GM18511 (cell line): ENCODE results near the gene ADGRA1.

Experiments used
- ATAC-seq: cut with Tn5 transposase; IDR thresholded peaks from one replicate; pipeline ENCODE4 v1.9.1; 2021; ENCODE audit warnings: mild to moderate bottlenecking, moderate library complexity; ENCODE audit not compliant: unreplicated experiment

ADGRA1 gene

DNA sequence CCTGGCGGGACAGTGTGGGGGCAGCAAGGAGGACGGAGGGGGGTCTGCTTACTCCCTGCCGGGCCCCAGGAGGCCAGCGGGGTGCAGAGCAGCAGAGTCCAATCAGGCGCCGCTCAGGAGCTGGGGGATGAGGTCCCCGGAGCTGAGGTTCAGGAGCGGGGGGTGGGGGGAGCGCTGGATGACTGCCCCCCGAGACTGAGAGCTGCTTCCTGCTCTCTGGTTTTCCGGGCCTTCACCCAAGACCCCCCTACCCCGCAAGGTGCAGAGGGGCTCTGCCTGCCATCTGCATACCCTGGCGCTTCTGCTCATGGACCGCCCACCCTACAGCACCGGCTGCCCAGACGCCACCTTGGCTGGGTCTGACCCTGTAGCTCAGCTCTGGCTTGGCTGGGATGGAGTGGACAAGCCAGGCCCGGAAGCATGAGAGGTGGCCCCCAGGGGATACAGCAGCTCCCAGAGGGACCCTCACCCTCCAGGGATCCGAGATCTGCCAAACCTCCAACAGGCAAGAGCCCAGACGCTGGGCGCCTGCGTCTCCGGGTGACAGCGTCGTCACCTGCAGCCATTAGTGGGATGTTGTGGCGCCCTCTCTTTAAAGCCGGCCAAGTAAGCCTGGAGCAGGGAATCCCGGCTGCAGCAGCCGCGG lies 73.2 kb downstream of the ADGRA1 start:
- no peak for ATAC-seq

DNA sequence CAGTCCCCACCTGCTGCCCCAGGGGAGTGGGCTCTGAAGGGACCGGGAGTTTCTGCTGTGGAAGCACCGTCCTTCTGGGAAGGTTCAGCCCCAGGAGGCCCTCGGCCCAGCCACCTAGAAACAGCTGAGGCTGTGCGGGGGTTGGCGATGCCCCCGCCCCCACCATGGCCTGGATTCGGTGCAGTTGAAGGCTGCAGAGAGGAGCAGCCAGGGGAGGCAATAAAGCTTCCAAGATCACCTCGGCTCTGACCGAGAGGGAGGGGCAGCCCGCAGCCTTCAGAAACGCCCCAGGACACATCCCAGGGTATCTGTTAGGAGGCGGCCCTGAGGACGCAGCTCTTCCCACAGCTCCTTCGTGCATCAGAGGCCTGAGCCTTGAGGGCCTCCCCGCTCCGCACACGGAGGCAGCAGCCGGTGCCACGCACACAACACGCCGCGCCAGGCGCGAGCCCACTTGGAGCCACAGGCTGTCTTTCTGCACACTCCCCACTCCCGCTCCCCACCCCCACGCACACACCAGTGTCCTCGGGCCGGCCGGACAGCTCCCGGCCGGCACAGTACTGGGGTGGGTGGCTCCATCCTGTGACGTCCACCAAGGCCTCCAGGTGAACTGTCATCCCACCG lies 73.9 kb downstream of the ADGRA1 start:
- ATAC-seq = no peak

DNA sequence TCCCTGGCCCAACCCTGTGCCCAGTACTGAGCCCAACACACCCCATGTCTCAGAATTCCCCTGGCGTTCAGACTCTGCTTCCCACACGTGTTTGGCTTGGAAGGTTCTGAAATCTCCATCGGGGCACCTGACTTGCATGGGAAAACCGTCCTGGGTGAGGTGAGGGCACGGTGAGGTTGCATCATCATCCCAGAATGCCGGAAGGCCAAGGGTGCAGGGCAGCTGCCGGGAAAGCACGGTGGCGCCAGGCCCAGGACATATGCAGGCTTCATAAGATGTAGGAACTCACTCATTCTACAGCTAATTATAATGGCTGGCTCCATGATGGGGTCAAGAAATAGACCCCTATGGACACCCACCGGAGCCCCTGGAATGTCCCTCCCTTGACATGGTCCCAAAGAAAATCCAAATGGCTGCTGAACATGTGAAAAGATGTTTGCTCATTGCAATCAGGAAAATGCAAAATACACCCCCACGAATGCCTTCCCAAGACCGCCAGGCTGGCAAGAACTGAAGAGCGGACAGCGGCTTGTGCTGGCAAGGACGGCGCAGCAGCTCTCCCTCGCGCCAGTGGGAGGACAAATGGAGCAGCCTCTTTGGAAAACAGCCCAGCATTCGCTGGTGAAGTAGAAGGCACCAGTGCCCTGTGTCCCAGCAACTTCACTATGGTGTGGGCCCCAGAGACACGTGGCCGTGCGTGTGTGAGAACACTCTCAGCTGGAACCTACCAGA lies 74.6 kb downstream of the ADGRA1 start:
- no peak for ATAC-seq

DNA sequence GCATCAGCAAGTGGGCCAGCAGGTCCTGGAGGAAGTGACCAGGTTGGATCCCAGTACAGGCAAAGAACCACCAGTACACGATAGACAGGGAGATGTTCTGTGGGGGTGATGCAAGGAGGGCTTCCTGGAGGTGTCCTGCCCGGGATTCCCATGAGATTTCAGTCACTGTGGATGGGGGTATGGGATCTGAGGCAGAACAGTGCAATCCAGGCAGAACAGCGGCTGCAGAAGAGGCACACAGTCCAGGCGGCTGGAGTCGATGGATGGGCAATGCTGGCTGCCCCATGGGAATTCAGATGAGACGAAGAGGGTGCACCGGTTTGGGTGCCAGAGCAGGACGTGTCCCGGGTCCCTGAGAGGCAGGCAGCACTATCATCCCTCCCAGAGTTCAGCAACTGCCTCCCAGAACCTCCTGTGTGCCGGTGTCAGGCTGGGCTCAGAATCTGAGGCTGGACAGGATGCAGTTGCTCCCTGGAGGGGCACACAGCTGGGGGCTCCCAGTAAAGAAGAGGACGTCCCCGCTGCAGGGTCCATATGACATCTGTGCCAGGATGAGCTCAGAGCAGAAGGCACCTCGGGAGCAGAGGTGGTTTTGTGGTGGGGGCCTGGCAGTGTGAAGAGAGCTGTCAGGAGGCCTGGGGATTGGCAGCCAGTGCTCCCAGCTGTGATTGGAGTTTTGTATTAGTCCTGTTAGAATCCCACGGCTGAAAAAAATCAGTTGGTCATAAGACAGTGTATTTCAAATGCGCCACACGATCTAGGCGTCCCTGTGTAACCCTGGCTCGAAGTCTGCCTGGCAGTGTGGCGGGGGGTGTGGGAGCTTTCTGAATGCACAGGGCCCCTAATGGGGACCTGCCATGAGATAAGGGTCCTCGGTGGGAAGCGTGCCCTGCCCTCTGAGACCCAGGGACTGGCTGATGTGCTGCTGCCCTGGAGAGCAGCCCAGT lies 75.5 kb downstream of the ADGRA1 start:
- ATAC-seq = no peak

DNA sequence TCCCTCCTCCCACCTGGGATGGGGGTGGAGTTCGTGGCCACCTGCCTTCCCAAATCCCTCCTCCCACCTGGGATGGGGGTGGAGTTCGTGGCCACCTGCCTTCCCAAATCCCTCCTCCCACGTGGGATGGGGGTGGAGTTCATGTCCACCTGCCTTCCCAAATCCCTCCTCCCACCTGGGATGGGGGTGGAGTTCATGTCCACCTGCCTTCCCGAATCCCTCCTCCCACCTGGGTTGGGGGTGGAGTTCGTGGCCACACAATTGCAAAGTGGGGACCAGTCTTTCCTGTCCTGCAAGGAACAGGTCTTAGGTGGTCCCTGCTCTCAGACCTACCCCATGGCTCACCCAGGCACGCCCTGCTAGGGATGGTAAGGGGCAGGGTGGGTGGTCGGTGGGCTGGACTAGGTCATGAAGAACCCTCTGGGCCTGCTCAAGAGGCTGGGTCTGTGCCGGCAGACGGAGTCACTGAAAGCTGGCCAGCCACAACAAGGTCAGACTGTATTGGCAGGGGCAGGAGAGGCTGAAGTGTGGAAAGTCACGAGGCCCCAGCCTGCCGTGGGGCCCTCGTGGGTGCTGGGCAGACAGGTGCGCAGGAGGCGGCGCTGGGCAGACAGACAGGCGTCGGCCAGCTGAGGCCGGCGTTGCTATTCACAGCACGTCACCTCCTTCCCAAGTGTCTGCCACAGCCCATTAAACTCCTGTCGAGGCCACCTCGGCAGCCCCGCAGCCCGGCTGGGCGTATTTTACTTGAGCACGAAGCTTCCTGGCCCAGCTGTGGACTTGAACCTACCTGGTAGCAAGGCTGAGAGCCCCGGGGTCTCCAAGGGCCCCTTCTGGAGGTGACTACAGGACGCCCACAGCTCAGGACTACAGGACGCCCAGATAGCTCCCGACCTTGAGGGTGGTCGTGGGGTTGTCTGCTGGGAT lies 76.4 kb downstream of the ADGRA1 start:
- ATAC-seq = no peak

DNA sequence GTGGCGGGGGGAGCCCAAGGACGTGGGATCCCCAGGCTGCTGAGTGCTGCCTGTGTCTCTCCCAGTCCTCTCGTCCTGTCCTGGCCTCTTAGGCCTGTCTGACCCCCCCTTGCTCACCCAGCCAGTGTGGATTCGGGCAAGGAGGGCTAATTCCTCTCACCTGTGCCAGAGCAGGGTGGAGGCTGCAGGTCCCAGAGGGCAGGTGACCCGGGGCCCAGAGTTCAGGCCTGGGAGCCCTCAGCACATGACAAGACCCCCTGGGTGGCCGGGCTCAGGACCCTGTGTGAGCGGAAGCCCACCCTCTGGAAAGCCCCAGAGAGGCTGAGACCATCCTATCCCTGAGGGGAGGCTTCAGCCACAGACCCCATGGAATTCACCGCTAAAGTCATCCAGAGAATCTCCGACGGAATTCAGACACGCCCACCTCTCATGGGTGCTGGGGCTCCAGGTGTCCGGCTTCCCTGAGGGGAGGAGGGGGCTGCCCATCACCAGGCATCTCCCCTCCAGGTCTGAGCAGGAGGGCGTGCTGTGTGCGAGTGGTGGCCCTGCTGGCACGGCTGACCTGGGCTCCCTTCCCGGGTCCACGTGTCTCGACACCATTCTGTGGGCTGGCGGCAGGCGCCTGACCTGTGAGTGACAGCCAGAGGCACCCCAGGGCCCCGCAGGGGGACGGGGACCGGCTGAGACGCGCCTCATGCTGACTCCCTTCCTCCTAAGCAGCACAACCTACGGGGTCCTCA lies 77.3 kb downstream of the ADGRA1 start:
- ATAC-seq = no peak

DNA sequence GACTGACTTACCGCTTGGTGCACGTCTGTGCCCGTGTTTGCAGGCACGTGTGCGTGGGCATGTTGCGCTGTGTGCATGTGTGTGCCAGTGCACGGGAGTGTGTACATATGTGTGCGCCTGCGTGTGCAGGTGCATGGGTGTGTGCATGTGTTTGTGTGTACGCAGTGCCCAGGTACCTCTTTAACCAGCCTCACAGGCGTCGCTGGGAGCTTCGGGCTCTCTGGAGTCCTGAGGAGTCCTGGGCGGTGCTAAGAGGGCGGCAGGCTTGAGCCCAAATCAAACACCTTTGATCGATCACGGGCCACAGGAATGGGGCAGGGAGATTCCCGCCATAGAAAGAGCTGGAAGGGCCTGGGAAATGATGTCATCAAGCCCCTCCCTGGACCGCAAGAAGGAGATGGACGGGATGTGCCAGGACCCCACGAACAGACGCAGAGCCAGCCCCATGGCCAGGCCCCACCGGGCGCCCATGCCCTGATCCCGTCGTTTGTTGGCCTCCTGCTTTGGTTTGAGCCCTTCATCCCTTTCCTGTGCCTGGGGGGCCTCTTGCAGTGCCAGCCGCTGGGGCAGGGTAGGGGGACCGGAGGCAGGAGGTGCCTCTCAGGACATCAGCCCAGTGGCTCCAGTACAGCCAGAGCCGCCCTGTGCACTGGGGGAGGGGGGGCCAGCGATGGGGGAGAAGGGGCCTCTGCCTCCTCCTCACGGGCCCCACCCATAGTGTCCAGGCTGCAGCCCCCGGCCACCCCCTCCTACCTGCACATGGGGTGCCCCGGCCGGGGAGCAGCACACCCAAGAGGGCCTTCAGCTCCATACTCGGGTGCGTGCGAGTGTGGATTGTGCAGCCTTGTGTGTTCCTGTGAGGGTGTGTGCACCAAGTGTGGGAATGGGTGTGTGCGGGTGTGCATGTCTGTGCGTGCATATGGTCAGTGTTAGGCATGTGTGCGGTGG lies 78.1 kb downstream of the ADGRA1 start:
- no peak for ATAC-seq

DNA sequence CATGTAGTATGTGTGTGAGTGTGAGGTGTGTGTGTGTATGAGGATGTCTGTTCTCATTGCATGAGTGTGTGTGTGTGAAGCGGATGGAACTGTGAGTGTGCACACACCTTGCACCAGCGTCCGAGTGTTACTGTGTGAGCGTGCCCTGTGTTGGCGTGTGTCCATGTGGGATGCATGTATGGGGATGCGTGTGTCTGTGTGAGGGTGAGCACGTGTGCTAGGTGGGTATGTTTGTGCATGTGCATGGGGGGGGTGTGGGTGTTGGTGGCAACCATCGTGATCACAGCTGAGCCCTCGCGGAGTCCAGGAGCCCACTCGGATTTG lies 78.7 kb downstream of the ADGRA1 start:
- no peak for ATAC-seq

DNA sequence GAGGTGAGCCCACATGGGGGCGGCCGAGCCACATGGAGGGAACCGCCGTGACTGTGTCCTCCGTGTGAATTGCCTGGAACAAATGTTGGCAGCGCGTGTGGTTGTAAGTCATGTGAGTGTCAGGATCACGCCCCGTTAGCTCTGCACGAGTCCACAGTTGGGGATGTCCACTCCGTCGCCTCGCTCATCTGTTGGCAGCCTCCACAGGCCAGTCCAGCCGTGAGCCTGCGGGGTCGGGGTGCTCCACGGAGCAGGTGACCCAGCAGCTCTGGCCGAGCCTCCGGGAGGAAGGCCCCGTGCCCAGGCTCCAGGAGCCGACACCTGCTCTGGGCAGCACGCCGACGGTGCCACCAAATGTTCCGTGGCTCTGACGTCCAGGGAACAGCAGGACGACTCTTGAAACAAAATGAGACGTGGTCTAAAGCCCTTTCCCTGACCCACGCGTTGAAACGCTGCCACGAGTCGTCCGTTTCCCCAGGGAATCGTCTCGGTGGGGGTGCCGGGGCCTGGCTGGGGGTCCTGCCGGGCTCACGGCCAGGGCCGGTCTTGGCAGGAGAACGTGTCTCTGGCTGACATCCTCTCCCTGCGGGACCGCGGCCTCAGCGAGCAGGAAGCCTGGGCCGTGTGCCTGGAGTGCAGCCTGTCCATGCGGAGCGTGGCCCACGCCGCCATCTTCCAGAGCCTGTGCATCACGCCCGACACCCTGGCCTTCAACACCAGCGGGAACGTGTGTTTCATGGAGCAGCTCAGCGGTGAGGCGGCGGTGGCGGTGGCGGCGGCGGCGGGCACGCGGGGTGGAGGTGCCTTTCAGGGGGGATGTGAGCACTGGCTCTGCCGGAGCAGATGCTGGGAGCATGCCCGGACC lies 79.3 kb downstream of the ADGRA1 start:
- no peak for ATAC-seq

DNA sequence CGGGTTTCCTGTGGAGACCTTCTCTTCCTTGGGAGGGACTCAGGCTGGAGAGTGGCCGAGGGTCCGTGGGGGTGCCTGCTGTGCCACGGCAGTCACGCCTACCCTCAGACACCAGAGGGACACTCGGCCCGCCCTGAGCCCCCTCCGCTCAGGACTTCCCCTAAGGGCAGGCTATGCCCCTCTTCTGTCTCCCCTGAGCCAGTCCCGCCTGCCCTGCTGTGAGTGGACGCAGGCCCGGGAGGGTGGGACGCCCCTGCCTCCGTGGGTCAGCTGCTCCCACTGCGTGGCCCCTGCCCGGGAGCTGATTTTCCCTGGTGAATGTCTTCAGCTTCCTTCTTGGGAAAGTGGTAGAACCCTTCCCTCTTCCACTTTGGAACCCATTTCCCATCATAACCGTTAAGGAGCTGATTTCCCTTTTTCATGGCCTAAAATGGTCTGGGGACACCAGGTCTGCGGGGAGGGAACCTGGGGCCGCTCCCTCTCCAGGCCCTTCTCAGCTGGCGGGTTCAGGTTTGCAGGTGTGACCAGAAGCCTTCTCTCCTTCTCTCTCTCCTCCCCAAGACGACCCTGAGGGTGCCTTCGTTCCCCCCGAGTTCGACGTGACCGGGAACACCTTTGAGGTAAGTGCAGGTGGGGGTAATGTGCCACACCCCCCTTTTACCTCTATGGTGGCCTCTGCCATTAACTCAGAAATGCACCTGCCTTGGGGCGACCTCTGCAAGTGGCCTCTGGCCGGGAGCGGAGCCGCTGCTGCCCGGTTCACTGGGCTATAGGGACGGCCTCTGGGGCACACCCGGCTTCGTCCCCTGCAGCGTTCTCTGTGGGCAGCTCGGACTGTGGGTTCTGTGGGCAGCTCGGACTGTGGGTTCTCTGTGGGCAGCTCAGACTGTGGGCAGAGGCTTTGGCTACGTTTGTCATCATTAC lies 80.2 kb downstream of the ADGRA1 start:
- ATAC-seq = no peak

DNA sequence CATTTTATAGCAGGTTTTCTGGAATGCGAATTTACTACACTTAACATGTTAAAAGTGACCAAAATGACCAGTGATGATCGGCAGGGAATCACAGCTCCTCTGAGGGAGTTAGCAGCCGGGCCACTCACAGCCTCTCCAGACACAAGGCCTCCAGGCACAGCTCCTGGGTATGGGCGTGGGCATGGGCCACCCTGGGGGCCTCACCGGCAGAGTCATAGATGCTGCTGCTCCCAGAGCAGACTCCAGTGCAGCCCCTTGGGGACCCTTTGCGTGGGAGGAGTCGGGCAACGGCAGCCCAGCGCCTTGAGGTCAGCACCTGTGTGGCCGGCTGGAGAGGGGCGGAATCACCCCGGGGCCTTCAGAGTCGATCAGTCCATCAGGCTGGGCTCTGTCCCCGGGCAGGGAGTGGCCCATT lies 80.9 kb downstream of the ADGRA1 start:
- ATAC-seq = no peak

DNA sequence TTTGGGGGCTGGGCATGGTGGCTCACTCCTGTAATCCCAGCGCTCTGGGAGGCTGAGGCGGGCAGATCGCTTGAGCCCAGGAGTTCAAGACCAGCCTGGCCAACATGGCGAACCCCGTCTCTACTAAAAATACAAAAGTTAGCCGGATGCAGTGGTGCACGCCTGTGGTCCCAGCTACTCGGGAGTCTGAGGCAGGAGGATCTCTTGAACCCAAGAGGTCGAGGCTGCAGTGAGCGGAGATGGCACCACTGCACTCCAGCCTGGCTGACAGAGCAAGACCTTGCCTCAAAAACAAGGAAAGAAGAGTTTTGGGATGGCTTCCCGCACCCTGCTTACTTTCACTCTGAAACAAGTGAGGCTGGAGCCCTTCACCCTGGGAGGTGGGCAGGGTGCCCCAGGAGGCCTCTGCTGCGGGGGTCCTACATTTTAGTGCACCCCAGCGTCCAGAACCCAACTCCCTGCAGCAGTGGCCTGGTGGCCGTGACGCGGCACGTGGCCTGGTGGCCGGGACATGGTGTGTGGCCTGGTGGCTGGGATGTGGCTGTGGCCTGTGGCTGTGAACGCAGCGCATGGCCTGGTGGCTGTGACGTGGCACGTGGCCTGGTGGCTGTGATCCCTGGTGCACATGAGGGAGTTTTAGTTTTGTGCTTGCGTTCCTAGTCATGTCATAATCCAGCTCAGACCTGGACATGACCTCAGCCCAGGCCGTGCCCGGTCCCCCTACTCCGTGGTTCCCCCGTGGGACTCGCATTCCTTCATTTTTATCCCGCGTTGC lies 81.6 kb downstream of the ADGRA1 start:
- ATAC-seq = no peak

DNA sequence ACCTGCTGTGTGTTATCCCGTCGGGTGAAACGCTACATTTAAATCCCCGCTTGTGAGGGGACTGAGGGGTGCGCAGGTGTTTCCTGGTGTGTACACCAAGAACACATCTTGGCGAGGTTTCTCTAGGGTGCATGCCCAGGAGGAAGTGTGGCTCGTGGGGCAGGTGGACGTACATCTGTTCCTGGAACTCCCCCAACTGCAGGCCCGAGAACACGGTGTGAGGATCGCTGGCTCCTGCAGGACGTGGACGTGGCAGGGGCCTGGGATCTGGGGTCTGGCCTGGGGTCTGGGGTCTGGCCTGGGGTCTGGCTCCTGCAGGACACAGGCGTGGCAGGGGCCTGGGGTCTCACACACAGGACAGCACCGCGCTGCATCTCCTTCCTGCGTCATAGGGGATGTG lies 82.4 kb downstream of the ADGRA1 start:
- ATAC-seq = no peak

DNA sequence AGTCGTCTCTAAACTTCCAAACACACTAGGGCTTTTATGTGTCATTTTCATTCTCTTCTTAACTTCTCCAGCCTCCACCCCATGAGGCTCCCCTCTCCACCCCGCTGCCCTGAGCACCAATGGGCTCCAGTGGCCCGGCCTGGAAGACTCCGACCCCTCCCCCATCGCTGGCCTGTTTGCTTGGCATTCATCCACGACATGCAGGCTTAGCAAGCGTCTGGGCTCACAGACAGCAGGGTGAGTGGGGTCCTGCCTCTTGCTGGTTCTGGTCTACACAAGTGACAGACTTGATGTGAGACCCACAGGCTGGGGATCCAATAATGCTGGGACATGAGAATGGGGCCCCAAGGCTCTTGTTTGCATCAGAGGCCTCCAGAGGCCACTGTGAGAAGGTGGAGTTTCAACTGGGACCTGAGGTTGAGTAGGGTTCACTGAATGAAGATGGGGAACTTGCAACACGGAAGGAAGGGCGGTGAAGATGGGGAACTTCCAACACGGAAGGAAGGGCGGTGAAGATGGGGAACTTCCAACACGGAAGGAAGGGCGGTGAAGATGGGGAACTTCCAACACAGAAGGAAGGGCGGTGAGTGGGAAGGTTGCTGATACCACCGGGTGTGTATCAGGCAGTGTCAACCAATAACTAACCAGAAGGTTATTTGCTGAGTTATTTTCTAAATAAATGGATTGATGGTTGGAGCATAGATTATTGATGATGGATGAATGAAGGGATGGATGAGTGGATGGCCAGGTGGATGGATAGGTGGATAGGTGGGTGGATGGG lies 86.3 kb downstream of the ADGRA1 start:
- no peak for ATAC-seq

DNA sequence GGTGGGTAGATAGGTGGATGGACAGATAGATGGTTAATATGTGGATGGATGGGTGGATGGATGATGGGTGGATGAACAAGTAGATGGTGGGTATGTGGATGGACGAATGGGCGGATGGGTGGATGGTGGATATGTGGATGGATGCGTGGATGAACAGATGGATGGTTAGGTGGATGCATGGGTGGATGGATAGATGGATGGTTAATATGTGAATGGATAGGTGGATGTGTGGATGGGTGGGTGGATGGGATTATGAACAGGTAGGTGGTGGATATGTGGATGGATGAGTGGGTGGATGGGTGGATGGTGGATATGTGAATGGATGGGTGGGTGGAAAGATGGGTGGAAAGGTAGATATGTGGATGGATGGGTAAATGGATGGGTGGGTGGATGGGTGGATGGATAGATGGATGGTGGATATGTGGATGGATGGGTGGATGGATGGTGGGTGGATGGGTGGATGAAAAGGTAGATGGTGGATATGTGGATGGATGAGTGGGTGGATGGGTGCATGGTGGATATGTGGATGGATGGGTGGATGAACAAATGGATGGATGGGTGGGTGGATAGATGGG lies 87.1 kb downstream of the ADGRA1 start:
- ATAC-seq = no peak
